ENCODE results near the gene BRD3. TPM values are rescaled to one million over a fixed set of nuclear protein-coding genes. Genes with fewer than 3 reads are reported as not detected.

Gene BRD3
- total RNA-seq, 1 donor from 2014 or later = 70.4 TPM

- peak; percentile 97 for DNase-seq (ENCODE audit: low spot score)
Observed at GRCh38 chr9:134024828-134025605, 42.8 kb downstream of the BRD3 start, which contains the start of gene BRD3OS. TSS of gene BRD3OS (plus strand) at chr9:134025481. CDS start at chr9:134026748, 1,267 bp downstream.

DNA sequence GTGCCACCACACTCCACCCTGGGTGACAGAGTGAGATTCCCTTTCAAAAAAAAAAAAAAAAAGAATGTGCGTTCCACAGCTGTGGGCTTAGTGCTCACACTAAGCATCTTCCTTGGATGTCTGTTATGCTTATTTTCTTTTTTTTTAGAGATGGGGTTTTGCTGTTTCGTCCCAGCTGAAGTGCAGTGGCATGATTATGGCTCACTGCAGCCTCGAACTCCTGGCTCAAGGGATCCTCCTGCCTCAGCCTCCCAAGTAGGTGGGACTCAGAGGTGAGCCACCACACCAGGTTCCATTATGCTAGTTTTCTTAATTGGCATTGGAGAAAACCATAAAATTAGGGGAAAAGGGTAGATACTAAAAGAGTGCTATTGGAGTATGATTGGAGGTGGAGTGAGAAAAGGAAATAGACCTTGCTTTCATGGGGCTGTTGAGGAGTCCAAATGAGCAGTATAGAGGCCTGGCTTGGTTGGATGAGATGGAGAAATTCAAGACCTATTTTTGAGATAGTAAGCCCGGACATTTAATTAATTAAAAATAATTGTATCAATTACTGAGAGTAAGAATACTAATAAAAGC, 43.5 kb downstream of the BRD3 start:
- no peak for DNase-seq (ENCODE audit: low spot score)

- no peak for DNase-seq (ENCODE audit: low spot score)
Observed at GRCh38 chr9:134014946-134015345, 52.9 kb downstream of the BRD3 start.

DNA sequence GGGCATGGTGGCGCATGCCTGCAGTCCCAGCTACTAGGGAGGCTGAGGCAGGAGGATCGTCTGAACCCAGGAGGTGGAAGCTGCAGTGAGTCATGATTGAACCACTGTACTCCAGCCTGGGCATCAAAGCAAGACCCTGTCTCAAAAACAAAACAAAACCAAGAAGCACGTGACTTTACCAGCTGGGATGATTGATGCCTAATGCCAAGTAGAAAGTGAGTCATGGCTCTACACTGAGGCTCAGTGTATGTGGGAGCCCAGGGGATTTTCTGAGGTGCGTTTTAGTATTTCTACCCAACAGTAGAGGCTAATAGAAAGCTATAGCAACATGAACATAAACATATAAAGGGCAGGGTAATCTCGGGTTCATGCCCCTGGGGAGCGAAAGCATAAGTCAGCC, 56.4 kb downstream of the BRD3 start:
- DNase-seq (ENCODE audit: low spot score) = no peak

GRCh38 chr9:134010310-134011173, 57.3 kb downstream of the BRD3 start:
- no peak for DNase-seq (ENCODE audit: low spot score)

DNA sequence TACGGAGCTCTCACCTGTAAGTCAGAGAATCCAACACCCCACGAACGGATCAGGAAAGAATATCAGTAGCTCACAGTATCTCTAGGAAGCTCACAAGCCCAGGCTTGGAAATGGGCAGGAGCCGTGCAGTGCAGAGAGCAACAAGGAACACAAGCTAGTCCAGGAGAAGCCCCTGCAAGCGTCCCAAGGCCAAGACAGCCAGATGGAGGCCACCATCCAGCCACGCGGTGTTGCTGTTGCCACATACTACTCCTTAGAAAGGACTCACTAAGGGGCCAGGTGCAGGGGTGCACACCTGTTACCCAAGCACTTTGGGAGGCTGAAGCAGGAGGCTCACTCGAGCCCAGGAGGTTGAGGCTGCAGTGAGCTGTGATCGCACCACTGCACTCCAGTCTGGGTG, 60.3 kb downstream of the BRD3 start:
- no peak for DNase-seq (ENCODE audit: low spot score)

DNA sequence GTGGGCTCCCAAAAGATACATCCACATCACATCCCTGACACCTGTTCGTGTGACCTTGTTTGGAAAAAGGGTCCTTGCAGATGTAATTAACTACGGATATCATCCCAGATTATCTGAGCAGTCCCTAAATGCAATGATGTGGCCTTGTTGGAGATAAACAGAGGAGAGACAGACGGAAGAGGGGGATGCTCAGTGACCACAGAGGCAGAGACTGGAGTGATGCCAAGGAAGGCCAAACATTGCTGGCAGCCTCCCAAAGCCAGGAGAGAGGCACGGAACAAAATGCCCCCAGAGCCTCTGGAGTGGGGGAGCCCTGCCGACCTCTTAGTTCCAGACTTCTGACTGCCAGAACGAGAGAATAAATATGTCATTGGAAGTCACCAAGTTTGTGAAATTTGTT, 60.7 kb downstream of the BRD3 start:
- DNase-seq (ENCODE audit: low spot score) = no peak

DNA sequence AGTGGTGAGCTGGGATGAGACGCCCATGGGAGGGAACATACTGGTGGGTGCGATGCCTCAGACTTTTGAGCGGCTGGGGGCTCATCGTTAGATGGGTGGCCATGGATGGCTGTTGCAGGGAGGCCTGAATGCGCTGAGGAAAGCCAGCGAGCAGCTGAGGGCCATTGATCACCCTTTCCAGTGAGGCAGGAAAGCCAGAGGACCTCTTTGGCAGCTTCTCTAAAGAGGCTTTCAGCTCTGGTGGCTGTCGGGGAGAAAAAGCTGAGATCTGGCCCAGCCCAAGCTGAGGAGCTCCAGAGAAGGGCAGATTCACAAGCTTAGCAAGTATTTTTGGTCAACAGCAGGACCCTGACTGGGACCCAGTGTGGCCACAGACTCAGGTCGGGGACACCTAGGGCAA, 62.4 kb downstream of the BRD3 start:
- no peak for DNase-seq (ENCODE audit: low spot score)

GRCh38 chr9:134004881-134005280, 62.9 kb downstream of the BRD3 start:
- DNase-seq (ENCODE audit: low spot score) = no peak

- no peak for DNase-seq (ENCODE audit: low spot score)
Observed at GRCh38 chr9:134004131-134004873, 63.5 kb downstream of the BRD3 start.

GRCh38 chr9:134003237-134003636, 64.6 kb downstream of the BRD3 start:
- DNase-seq (ENCODE audit: low spot score) = no peak

GRCh38 chr9:134002796-134003195, 65.0 kb downstream of the BRD3 start:
- DNase-seq (ENCODE audit: low spot score) = no peak

DNA sequence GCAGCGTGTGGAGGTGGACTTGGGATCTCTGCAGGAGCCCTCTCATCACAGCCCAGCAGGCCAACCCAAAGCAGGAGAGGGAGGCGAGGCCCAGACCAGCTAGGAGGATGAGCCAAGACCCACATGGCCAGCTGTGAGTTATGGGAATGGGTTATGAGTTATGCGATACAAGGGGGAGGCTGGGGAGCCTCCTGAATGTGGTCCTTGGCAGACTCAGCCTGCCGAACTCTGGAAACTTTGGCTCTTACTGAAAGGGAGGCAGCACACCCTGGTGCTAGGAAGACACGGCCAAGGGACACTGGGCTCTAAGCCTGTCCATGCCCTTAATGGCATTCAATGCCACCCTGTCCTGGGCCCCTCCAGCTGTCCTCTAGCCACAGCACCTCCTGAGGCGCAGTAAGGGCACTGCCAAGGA, 68.0 kb downstream of the BRD3 start:
- DNase-seq (ENCODE audit: low spot score) = no peak

GRCh38 chr9:133998915-133999595, 68.8 kb downstream of the BRD3 start:
- no peak for DNase-seq (ENCODE audit: low spot score)

- no peak for DNase-seq (ENCODE audit: low spot score)
Observed at GRCh38 chr9:133997584-133997983, 70.2 kb downstream of the BRD3 start.

GRCh38 chr9:133996531-133997520, 71.0 kb downstream of the BRD3 start:
- no peak for DNase-seq (ENCODE audit: low spot score)

DNA sequence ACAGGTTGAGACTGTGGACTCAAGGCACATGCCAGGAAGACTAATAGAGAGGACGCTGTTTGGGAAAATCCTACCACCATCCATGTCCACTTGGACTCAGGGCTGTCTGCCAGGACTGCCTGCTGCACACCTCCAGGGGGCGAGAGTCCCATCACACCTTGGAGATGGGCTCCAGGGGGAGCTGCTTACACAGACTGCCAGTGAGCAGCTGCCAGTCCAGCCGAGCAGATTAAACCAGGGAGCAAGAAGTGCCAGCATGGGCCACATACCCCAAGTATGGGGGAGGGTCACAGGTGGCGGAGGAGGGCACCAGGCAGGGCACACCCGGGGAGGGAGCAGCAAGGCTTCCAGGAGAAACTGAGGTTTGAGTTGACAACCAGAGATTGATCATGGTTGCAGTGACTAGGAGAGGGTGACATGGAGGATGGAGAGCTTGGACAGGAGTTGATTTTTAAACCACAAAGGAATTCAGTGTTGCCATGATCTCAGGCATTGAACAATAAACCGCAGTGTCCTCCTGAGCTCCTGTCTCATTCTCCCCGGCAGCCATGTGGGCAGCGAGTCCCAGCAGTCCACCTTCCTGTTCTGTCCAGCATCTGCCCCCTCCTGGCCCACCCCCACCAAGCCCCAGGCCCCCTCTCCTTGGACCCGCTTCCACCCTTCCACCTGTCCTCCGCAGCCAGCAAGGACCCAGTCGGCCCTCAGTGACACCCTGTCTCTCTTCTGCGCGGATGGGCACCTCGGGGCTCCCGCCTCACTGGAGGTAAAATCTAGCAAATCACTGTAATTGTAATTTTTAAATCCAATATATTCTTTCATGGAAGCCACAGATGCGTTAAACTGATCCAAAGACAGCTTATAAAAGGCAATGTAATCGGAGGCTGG, 72.6 kb downstream of the BRD3 start:
- no peak for DNase-seq (ENCODE audit: low spot score)

- peak; percentile 72 for DNase-seq (ENCODE audit: low spot score)
Observed at GRCh38 chr9:133994353-133995011, 73.3 kb downstream of the BRD3 start.

Measured in mucosa of gallbladder (tissue), 1 donor.